Spleen (tissue), 11 donors: ENCODE measurements around the gene RBM12. TPM values are rescaled to one million over a fixed set of nuclear protein-coding genes. Genes with fewer than 3 reads are reported as not detected.

ENCODE experiments used
- DNase-seq: peaks from one replicate; pipeline ENCODE4 v3.0.0-alpha.2; 2020
- H3K27ac ChIP-seq, 8 donors: fragments of 200-600 bp; sonication (generic) in 7 of 8; 1 replicate in 4 of 8; 2 replicates in 4 of 8; pipeline versions ENCODE4 v1.5.0 to v1.8.0; 2016 to 2021; ENCODE audit warnings: inconsistent platforms in 4 of 8, mild to moderate bottlenecking in 4 of 8, moderate library complexity in 1 of 8
- H3K27me3 ChIP-seq, 7 donors: fragments of 200-600 bp; sonication (generic) in 6 of 7; replicated peaks in 1 of 7; 1 replicate in 4 of 7; 2 replicates in 3 of 7; pipeline versions ENCODE4 v1.5.0 to v1.8.0; 2016 to 2021; ENCODE audit warnings: inconsistent platforms in 3 of 7, mild to moderate bottlenecking in 1 of 7
- H3K36me3 ChIP-seq, 6 donors: fragments of 200-600 bp; sonication (generic) in 5 of 6; 1 replicate in 4 of 6; 2 replicates in 2 of 6; pipeline versions ENCODE4 v1.5.0 to v1.8.0; 2016 to 2021; ENCODE audit warnings: inconsistent platforms in 2 of 6
- H3K4me1 ChIP-seq, 6 donors: fragments of 200-600 bp; sonication (generic) in 5 of 6; 1 replicate in 3 of 6; 2 replicates in 3 of 6; pipeline versions ENCODE4 v1.5.0 to v1.8.0; 2016 to 2021; ENCODE audit warnings: inconsistent platforms in 3 of 6
- H3K4me3 ChIP-seq, 8 donors: fragments of 200-600 bp; sonication (generic) in 7 of 8; 1 replicate in 4 of 8; 2 replicates in 4 of 8; pipeline versions ENCODE4 v1.5.0 to v1.8.0; 2016 to 2021; ENCODE audit warnings: inconsistent platforms in 4 of 8, mild to moderate bottlenecking in 4 of 8, moderate library complexity in 2 of 8
- H3K9me3 ChIP-seq, 8 donors: fragments of 200-600 bp; sonication (generic) in 7 of 8; 1 replicate in 4 of 8; 2 replicates in 4 of 8; pipeline versions ENCODE4 v1.5.0 to v1.8.0; 2016 to 2021; ENCODE audit warnings: inconsistent platforms in 4 of 8
- CTCF ChIP-seq, 11 experiments: fragments of 200-600 bp in 7 of 11; fragments of 450-650 bp in 4 of 11; sonication (generic) in 4 of 11; IDR thresholded peaks in 8 of 11; conservative IDR thresholded peaks in 3 of 11; 1 replicate in 7 of 11; 2 replicates in 4 of 11; pipeline versions ENCODE4 v1.4.0 to v1.8.0; 2016 to 2021; ENCODE audit warnings: antibody characterized with exemption in 11 of 11, inconsistent platforms in 4 of 11, mild to moderate bottlenecking in 1 of 11
- POLR2A ChIP-seq, 3 donors: fragments of 450-650 bp; IDR thresholded peaks; one replicate each; pipeline ENCODE4 v1.5.1; 2017; ENCODE audit warnings: antibody characterized with exemption in 3 of 3, mild to moderate bottlenecking in 1 of 3
- POLR2AphosphoS5 ChIP-seq, 3 donors: sonication (generic); formaldehyde crosslinking; IDR thresholded peaks; one replicate each; pipeline ENCODE4 v1.5.1; 2017; ENCODE audit warnings: antibody characterized with exemption in 3 of 3
- WGBS, 5 donors: extraction: QIAGEN DNeasy Blood & Tissue Kit in 3 of 5; methylation state at CpG; one replicate each; pipeline versions ENCODE4 v1.1.5 to v1.1.7; 2013 to 2018; 5-methylcytosine and 5-hydroxymethylcytosine counted together
- intact Hi-C: fragments of 100-400 bp; cut with DNase I; formaldehyde crosslinking; loops from one replicate; pipeline ENCODE4 v1.15.0; 2023; ENCODE audit warnings: low total_unique reads
- polyA plus RNA-seq, 3 donors: library from polyadenylated mRNA; stranded (reverse); fragments of 200-250 nt; gene quantifications; one replicate each; pipeline ENCODE4 v1.2.1, GENCODE V29; 2013
- total RNA-seq, 7 donors: library from RNA; depleted of rRNA in 3 of 7; stranded (reverse); fragments of >200 nt in 3 of 7; fragmentation: NEBNext Ultra II Directional in 4 of 7; extraction: Animal tissue kit (Norgen Biotek cat#: 25700) in 4 of 7; gene quantifications; one replicate each; pipeline versions ENCODE4 v1.1.0 to v1.2.1, GENCODE V29; 2016 to 2021
- donor health status: healthy with polysubstance abuse.
- donor health status: DM: no; HTN: no; CAD: no; lungs with moderate emphysema.
- donor health status: DM: no; HTN: no; CAD: no.
- donor health status: Bipolar disorder and iron deficiency.
- donor health status: healthy.
- donor health status: DM: no; HTN: no; CAD: no.
- donor health status: DM: yes; HTN: yes; CAD: no.

RBM12 gene
- total and polyA plus RNA-seq, 10 donors: 10.6 to 100 (median 51.4) TPM

- 83 to 91% (median 85%) methylated on average over 12 of the region's 12 CpGs for WGBS, 5 donors
- no peak overlapping the region for H3K27ac ChIP-seq
- intact Hi-C loops: no loop called here
These were observed 37.5 kb upstream of the RBM12 start for GRCh38 chr20:35702051-35702823.

DNA sequence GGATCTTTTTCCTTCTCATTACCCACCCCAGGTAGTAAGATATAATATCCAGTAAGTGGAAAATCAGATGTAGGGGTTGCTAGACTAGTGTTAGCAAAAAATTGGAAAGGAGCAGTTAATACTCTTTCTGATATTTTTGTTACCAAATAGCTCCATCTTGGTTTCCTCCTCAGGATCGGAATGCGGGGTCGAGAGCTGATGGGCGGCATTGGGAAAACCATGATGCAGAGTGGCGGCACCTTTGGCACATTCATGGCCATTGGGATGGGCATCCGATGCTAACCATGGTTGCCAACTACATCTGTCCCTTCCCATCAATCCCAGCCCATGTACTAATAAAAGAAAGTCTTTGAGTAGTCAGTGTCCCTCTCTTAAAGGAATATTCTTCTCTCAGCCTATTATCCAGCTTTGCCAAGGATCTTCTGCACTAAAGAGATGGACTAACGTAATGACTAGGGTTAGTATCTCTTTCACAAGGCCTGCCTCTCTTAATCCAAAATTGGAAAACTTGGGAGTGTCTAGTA is 36.0 kb upstream of the RBM12 start:
- Histone ChIP-seq H3K4me1 (peaks cover 12 to 83% (median 48%) of the 10 kb centered on the region in 6 donors), H3K36me3 (peaks cover 4 to 67% (median 45%) of the 10 kb centered on the region in 6 donors), H3K27ac (peak overlapping the region in 2 of 8 donors; percentile 92 to 93), H3K27me3 (no peaks in the 10 kb centered on the region), H3K4me3 (peak overlapping the region in 1 of 8 donors; percentile 76), H3K9me3 (no peaks in the 10 kb centered on the region)
- TF ChIP-seq POLR2AphosphoS5 (IDR thresholded peaks at IDR 0.05) (peak in 2 of 3 donors; percentile 23 to 55), POLR2A (IDR thresholded peaks at IDR 0.05) (no peak)
- DNase-seq: no peak
- WGBS, 5 donors: 91 to 95% (median 94%) methylated on average over 7 of the region's 7 CpGs
- intact Hi-C loops: no loop called here

More at GRCh38 chr20:35702051-35702823, 37.5 kb upstream of the RBM12 start:
- H3K4me3 ChIP-seq: no peak overlapping the region
- H3K27me3 ChIP-seq: no peaks in the 10 kb centered on the region
- no peaks in the 10 kb centered on the region for H3K9me3 ChIP-seq
- DNase-seq: peak; percentile 57
- peaks cover 9 to 67% (median 57%) of the 10 kb centered on the region in 6 donors for H3K36me3 ChIP-seq
- peaks cover 12 to 80% (median 47%) of the 10 kb centered on the region in 6 donors for H3K4me1 ChIP-seq
- TF ChIP-seq CTCF (IDR thresholded peaks at IDR 0.05 in 8 of 11, conservative IDR thresholded peaks at IDR 0.05 in 3 of 11) (no peak), POLR2AphosphoS5 (IDR thresholded peaks at IDR 0.05) (peak; percentile 52 to 73 (median 54))

GRCh38 chr20:35699957-35700624 is 35.4 kb upstream of the RBM12 start:
- intact Hi-C loops: no loop called here
- H3K4me1 ChIP-seq: peaks cover 12 to 83% (median 48%) of the 10 kb centered on the region in 6 donors
- no peaks in the 10 kb centered on the region for H3K9me3 ChIP-seq
- peak overlapping the region; percentile 89 to 95 (median 92) for H3K27ac ChIP-seq
- no peak for TF ChIP-seq POLR2A (IDR thresholded peaks at IDR 0.05)
- TF ChIP-seq CTCF (IDR thresholded peaks at IDR 0.05 in 8 of 11, conservative IDR thresholded peaks at IDR 0.05 in 3 of 11): no peak
- no peak for TF ChIP-seq POLR2AphosphoS5 (IDR thresholded peaks at IDR 0.05)
- H3K4me3 ChIP-seq: peak overlapping the region; percentile 74 to 97 (median 94)
- no peaks in the 10 kb centered on the region for H3K27me3 ChIP-seq
- 23 to 33% (median 29%) methylated on average over 6 of the region's 6 CpGs for WGBS, 5 donors
- H3K36me3 ChIP-seq: peaks cover 4 to 67% (median 45%) of the 10 kb centered on the region in 6 donors
- DNase-seq: no peak

- H3K36me3 ChIP-seq: peaks cover 0 to 67% (median 44%) of the 10 kb centered on the region in 6 donors
These were observed 34.6 kb upstream of the RBM12 start, which contains the start of the genes NFS1 and ROMO1 for GRCh38 chr20:35699127-35699956. NFS1 (minus strand) TSS chr20:35699352; CDS start chr20:35699288, 64 bp downstream. ROMO1 (plus strand) TSS chr20:35699405; CDS start chr20:35699633, 228 bp downstream.

More at GRCh38 chr20:35699127-35699956, 34.6 kb upstream of the RBM12 start, which contains the start of the genes NFS1 and ROMO1:
- H3K4me1 ChIP-seq: peaks cover 12 to 76% (median 44%) of the 10 kb centered on the region in 6 donors
- WGBS, 5 donors: 0 to 2% (median 0%) methylated on average over 12 to 81 of the region's 81 CpGs
- peak in 8 of 11 experiments; percentile 1 to 60 (median 37) for TF ChIP-seq CTCF (IDR thresholded peaks at IDR 0.05 in 8 of 11, conservative IDR thresholded peaks at IDR 0.05 in 3 of 11)
- TF ChIP-seq POLR2A (IDR thresholded peaks at IDR 0.05): peak in 2 of 3 donors; percentile 3 to 37
- TF ChIP-seq POLR2AphosphoS5 (IDR thresholded peaks at IDR 0.05): peak; percentile 93 to 97 (median 94)
- H3K9me3 ChIP-seq: no peaks in the 10 kb centered on the region
- H3K27me3 ChIP-seq: no peaks in the 10 kb centered on the region
- intact Hi-C loops: no loop called here
- peak within 1 kb of the TSS; percentile 74 to 97 (median 94) for H3K4me3 ChIP-seq
- peak within 1 kb of the TSS; percentile 89 to 95 (median 92) for H3K27ac ChIP-seq
- peak; percentile 96 for DNase-seq
